Breast epithelium (tissue), 3 donors: Measurements from ENCODE around the gene PALMD.

Experiments
- POLR2A ChIP-seq: fragments of 450-650 bp; IDR thresholded peaks from one replicate; pipeline ENCODE4 v1.6.1; 2016; ENCODE audit warnings: antibody characterized with exemption, mild to moderate bottlenecking, moderate library complexity
- TF ChIP-seq, protein P1 (sequence below), 3 donors: fragments of 450-650 bp; IDR thresholded peaks; one replicate each; pipeline ENCODE4 v1.5.1; 2016 to 2017; ENCODE audit warnings: antibody characterized with exemption in 3 of 3, mild to moderate bottlenecking in 3 of 3, moderate library complexity in 3 of 3

DNA sequence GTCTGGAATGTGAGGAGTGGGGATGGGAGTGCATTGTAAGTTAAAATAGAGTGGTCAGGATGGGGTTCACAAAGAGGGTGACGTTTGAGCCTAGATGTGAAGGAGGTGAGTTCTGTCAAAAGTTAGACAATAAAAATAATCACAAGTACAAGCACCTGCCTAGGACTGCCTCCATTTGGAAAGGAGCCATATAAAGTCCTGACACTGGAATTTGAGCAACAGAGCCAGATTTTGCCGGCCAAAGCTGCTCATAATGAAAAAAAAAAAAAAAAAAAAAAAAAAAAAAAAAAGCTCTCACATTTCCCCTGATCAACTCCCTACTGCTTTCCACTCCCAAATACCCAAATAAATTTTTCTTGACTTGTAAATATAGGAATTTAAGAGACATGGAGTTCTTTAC, 4.1 kb downstream of the PALMD start:
- no peak for TF ChIP-seq POLR2A
- TF ChIP-seq, protein P1, sequence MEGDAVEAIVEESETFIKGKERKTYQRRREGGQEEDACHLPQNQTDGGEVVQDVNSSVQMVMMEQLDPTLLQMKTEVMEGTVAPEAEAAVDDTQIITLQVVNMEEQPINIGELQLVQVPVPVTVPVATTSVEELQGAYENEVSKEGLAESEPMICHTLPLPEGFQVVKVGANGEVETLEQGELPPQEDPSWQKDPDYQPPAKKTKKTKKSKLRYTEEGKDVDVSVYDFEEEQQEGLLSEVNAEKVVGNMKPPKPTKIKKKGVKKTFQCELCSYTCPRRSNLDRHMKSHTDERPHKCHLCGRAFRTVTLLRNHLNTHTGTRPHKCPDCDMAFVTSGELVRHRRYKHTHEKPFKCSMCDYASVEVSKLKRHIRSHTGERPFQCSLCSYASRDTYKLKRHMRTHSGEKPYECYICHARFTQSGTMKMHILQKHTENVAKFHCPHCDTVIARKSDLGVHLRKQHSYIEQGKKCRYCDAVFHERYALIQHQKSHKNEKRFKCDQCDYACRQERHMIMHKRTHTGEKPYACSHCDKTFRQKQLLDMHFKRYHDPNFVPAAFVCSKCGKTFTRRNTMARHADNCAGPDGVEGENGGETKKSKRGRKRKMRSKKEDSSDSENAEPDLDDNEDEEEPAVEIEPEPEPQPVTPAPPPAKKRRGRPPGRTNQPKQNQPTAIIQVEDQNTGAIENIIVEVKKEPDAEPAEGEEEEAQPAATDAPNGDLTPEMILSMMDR (IDR thresholded peaks at IDR 0.05), result no peak
